ENCODE data around the gene GYS2.

- TF ChIP-seq POLR2A (IDR thresholded peaks at IDR 0.05; ENCODE audit: low read length) = no peak
- TF ChIP-seq GATA1 (IDR thresholded peaks at IDR 0.05; ENCODE audit: low read depth, low read length) = no peak
Measured at GRCh38 chr12:21529456-21529855, 75.2 kb downstream of the GYS2 start.
